HepG2 (cell line): ENCODE measurements around the gene FYTTD1. TPM values are rescaled to one million over a fixed set of nuclear protein-coding genes. Genes with fewer than 3 reads are reported as not detected.

Experiments used
- ARNT2 ChIP-seq: sonication (generic); formaldehyde crosslinking; IDR thresholded peaks from 2 replicates; pipeline ENCODE4 v1.8.0; 2022; ENCODE audit warnings: mild to moderate bottlenecking, low read depth, missing genetic modification reagents, moderate library complexity
- CENPT ChIP-seq: sonication (generic); formaldehyde crosslinking; IDR thresholded peaks from 2 replicates; pipeline ENCODE4 v1.8.0; 2022; ENCODE audit warnings: low read depth, mild to moderate bottlenecking, moderate library complexity, missing genetic modification reagents
- GATAD1 ChIP-seq: IDR thresholded peaks from 2 replicates; pipeline ENCODE4 v1.6.1; 2016; ENCODE audit warnings: missing genetic modification reagents, missing compliant biosample characterization
- HMG20A ChIP-seq: IDR thresholded peaks from 2 replicates; pipeline ENCODE4 v1.6.1; 2016; ENCODE audit warnings: borderline replicate concordance
- HOXD1 ChIP-seq: sonication (generic); formaldehyde crosslinking; IDR thresholded peaks from 2 replicates; pipeline ENCODE4 v1.5.0; 2020; ENCODE audit warnings: missing genetic modification reagents
- KAT8 ChIP-seq: IDR thresholded peaks from 2 replicates; pipeline ENCODE4 v1.6.1; 2016; ENCODE audit warnings: missing genetic modification reagents, missing compliant biosample characterization
- MEF2D ChIP-seq: sonication (generic); formaldehyde crosslinking; IDR thresholded peaks from 2 replicates; pipeline ENCODE4 v1.5.1; 2020; ENCODE audit warnings: mild to moderate bottlenecking, missing genetic modification reagents
- MEIS2 ChIP-seq: sonication (generic); formaldehyde crosslinking; IDR thresholded peaks from 2 replicates; pipeline ENCODE4 v1.9.0; 2021; ENCODE audit warnings: mild to moderate bottlenecking, missing genetic modification reagents
- NFKBIZ ChIP-seq: IDR thresholded peaks from 2 replicates; pipeline ENCODE4 v1.6.1; 2018; ENCODE audit warnings: missing genetic modification reagents, missing compliant biosample characterization
- RBM39 ChIP-seq: fragments of 200-400 bp; formaldehyde crosslinking; IDR thresholded peaks from one replicate; pipeline ENCODE4 v1.6.1; 2018; ENCODE audit warnings: antibody characterized with exemption, mild to moderate bottlenecking, low read depth, low read length; ENCODE audit not compliant: poor library complexity, severe bottlenecking
- RFXANK ChIP-seq: IDR thresholded peaks from 2 replicates; pipeline ENCODE4 v1.6.1; 2016
- SP2 ChIP-seq: sonication (generic); formaldehyde crosslinking; IDR thresholded peaks from 2 replicates; pipeline ENCODE4 v1.5.1; 2020; ENCODE audit warnings: mild to moderate bottlenecking, missing genetic modification reagents
- SYNCRIP ChIP-seq: fragments of 200-400 bp; formaldehyde crosslinking; IDR thresholded peaks from 2 replicates; pipeline ENCODE4 v1.6.1; 2018; ENCODE audit warnings: mild to moderate bottlenecking, low read depth, low read length; ENCODE audit not compliant: insufficient read depth
- THAP11 ChIP-seq: IDR thresholded peaks from 2 replicates; pipeline ENCODE4 v1.6.1; 2016; ENCODE audit warnings: missing biosample characterization, missing genetic modification reagents
- TSC22D2 ChIP-seq: sonication (generic); formaldehyde crosslinking; IDR thresholded peaks from 2 replicates; pipeline ENCODE4 v1.5.1; 2020; ENCODE audit warnings: missing genetic modification reagents, mild to moderate bottlenecking, borderline replicate concordance
- U2AF1 ChIP-seq: fragments of 200-400 bp; formaldehyde crosslinking; optimal IDR thresholded peaks from 2 replicates; pipeline ENCODE3; 2017; ENCODE audit warnings: mild to moderate bottlenecking, low read depth, low read length
- ZNF33B ChIP-seq: sonication (generic); formaldehyde crosslinking; IDR thresholded peaks from 2 replicates; pipeline ENCODE4 v1.5.1; 2020; ENCODE audit warnings: mild to moderate bottlenecking, missing genetic modification reagents
- ZNF569 ChIP-seq: sonication (generic); formaldehyde crosslinking; IDR thresholded peaks from 2 replicates; pipeline ENCODE4 v1.5.0; 2020; ENCODE audit warnings: mild to moderate bottlenecking, missing genetic modification reagents, moderate library complexity, borderline replicate concordance
- ZNF580 ChIP-seq: IDR thresholded peaks from 2 replicates; pipeline ENCODE4 v1.6.1; 2016; ENCODE audit warnings: low read depth, borderline replicate concordance
- ZNF609 ChIP-seq: sonication (generic); formaldehyde crosslinking; IDR thresholded peaks from 2 replicates; pipeline ENCODE4 v1.4.0; 2020; ENCODE audit warnings: mild to moderate bottlenecking, missing genetic modification reagents, borderline replicate concordance
- ZNF674 ChIP-seq: sonication (generic); formaldehyde crosslinking; IDR thresholded peaks from 2 replicates; pipeline ENCODE4 v1.5.0; 2020; ENCODE audit warnings: low read depth, mild to moderate bottlenecking, missing genetic modification reagents
- ZNF782 ChIP-seq: sonication (generic); formaldehyde crosslinking; IDR thresholded peaks from 2 replicates; pipeline ENCODE4 v1.4.0; 2020; ENCODE audit warnings: missing genetic modification reagents, mild to moderate bottlenecking, borderline replicate concordance
- ZSCAN25 ChIP-seq: sonication (generic); formaldehyde crosslinking; IDR thresholded peaks from 2 replicates; pipeline ENCODE4 v1.8.0; 2022; ENCODE audit warnings: mild to moderate bottlenecking, missing genetic modification reagents
- polyA plus RNA-seq, 8 experiments: library from polyadenylated mRNA; depleted of rRNA in 3 of 8; stranded (reverse) in 7 of 8; unstranded in 1 of 8; fragments of >200 nt; fragmentation: Illumina TruSeq in 4 of 8; extraction: Trizol in 4 of 8; gene quantifications; 2 replicates each; pipeline versions ENCODE4 v1.2.1 to v1.2.3, GENCODE V29; 2011 to 2016; ENCODE audit warnings: low read depth in 4 of 8, missing spikeins in 1 of 8, mixed read lengths in 1 of 8; ENCODE audit not compliant: insufficient read depth in 1 of 8
- total RNA-seq, 5 experiments: library from RNA; depleted of rRNA; stranded (reverse); fragments of >200 nt; fragmentation: Illumina TruSeq; extraction: Trizol; gene quantifications; 2 replicates each; pipeline ENCODE4 v1.2.3, GENCODE V29; 2016; ENCODE audit warnings: low read depth in 1 of 5
- TF ChIP-seq, protein P1 (sequence below): sonication (generic); formaldehyde crosslinking; IDR thresholded peaks from 2 replicates; pipeline ENCODE4 v1.8.1; 2023; ENCODE audit warnings: mild to moderate bottlenecking, missing genetic modification reagents

FYTTD1 gene
- total and polyA plus RNA-seq, 2 of the 13 experiments (the other 11 are each of a cell fraction or from before 2014, with no cell fraction given), result 6.5 to 28.8 TPM

GRCh38 chr3:197820550-197821335 lies 71.1 kb downstream of the FYTTD1 start (continued):
- TF ChIP-seq ZNF609 (CRISPR knock-in tag) (peak; percentile 77), ARNT2 (no peak), ZNF674 (CRISPR knock-in tag) (no peak), MEF2D (0 out of 2 replicates have a peak, but pooled peaks have one; percentile 15), CENPT (CRISPR knock-in tag) (no peak), RFXANK (no peak), GATAD1 (0 out of 2 replicates have a peak, but pooled peaks have one; percentile 14), ZNF782 (CRISPR knock-in tag) (no peak), SYNCRIP (no peak), ZNF569 (CRISPR knock-in tag) (peak; percentile 67; the same call in 1 of the 2 replicates), TSC22D2 (CRISPR knock-in tag) (no peak), RBM39 (no peak), ZSCAN25 (CRISPR knock-in tag) (no peak), MEIS2 (CRISPR knock-in tag) (0 out of 2 replicates have a peak, but pooled peaks have one; percentile 38), U2AF1 (no peak), SP2 (no peak), HOXD1 (CRISPR knock-in tag) (peak; percentile 82), KAT8 (CRISPR knock-in tag) (peak; percentile 29; the same call in 1 of the 2 replicates), ZNF33B (CRISPR knock-in tag) (no peak), ZNF580 (CRISPR knock-in tag) (0 out of 2 replicates have a peak, but pooled peaks have one; percentile 39), HMG20A (CRISPR knock-in tag) (peak; percentile 62; the same call in 1 of the 2 replicates), THAP11 (CRISPR knock-in tag) (peak; percentile 53), NFKBIZ (no peak)
- TF ChIP-seq, protein P1, sequence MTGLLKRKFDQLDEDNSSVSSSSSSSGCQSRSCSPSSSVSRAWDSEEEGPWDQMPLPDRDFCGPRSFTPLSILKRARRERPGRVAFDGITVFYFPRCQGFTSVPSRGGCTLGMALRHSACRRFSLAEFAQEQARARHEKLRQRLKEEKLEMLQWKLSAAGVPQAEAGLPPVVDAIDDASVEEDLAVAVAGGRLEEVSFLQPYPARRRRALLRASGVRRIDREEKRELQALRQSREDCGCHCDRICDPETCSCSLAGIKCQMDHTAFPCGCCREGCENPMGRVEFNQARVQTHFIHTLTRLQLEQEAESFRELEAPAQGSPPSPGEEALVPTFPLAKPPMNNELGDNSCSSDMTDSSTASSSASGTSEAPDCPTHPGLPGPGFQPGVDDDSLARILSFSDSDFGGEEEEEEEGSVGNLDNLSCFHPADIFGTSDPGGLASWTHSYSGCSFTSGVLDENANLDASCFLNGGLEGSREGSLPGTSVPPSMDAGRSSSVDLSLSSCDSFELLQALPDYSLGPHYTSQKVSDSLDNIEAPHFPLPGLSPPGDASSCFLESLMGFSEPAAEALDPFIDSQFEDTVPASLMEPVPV (CRISPR knock-in tag), result no peak
